HepG2 (cell line): Measurements from ENCODE around the gene ECHS1. TPM values are rescaled to one million over a fixed set of nuclear protein-coding genes. Genes with fewer than 3 reads are reported as not detected.

Experiments used
- ATM ChIP-seq: fragments of 450-650 bp; IDR thresholded peaks from 2 replicates; pipeline ENCODE4 v1.7.1; 2017; ENCODE audit warnings: mild to moderate bottlenecking, borderline replicate concordance
- HIC2 ChIP-seq: sonication (generic); formaldehyde crosslinking; IDR thresholded peaks from 2 replicates; pipeline ENCODE4 v1.9.0; 2022; ENCODE audit warnings: low read depth, missing genetic modification reagents
- IKZF1 ChIP-seq: fragments of 450-650 bp; IDR thresholded peaks from 2 replicates; pipeline ENCODE4 v1.7.1; 2016
- JUN ChIP-seq: sonication (generic); formaldehyde crosslinking; IDR thresholded peaks from 2 replicates; pipeline ENCODE4 v1.4.0; 2020; ENCODE audit warnings: mild to moderate bottlenecking, missing genetic modification reagents
- KDM5A ChIP-seq: fragments of 200-600 bp; sonication (generic); IDR thresholded peaks from 2 replicates; pipeline ENCODE4 v1.7.0; 2018; ENCODE audit warnings: antibody characterized with exemption, mild to moderate bottlenecking, low read length, borderline replicate concordance
- KMT2A ChIP-seq: sonication (generic); formaldehyde crosslinking; IDR thresholded peaks from 2 replicates; pipeline ENCODE4 v1.4.0; 2020; ENCODE audit warnings: missing genetic modification reagents
- PPARG ChIP-seq: conservative IDR thresholded peaks from 2 replicates; pipeline ENCODE4 v1.6.1; 2016; ENCODE audit warnings: missing biosample characterization, missing genetic modification reagents
- PRMT3 ChIP-seq: sonication (generic); formaldehyde crosslinking; IDR thresholded peaks from 2 replicates; pipeline ENCODE4 v1.8.1; 2022; ENCODE audit warnings: low read depth, mild to moderate bottlenecking, moderate library complexity, missing genetic modification reagents, borderline replicate concordance
- RFX5 ChIP-seq: IDR thresholded peaks from 2 replicates; pipeline ENCODE4 v1.6.1; 2011; ENCODE audit warnings: low read depth, low read length, improper control_type of control experiment
- SATB2 ChIP-seq: sonication (generic); formaldehyde crosslinking; IDR thresholded peaks from 2 replicates; pipeline ENCODE4 v1.5.0; 2020; ENCODE audit warnings: missing genetic modification reagents
- SRY ChIP-seq: sonication (generic); formaldehyde crosslinking; IDR thresholded peaks from 2 replicates; pipeline ENCODE4 v1.8.0; 2022; ENCODE audit warnings: mild to moderate bottlenecking, missing genetic modification reagents
- SUZ12 ChIP-seq: fragments of 150-350 bp; IDR thresholded peaks from 2 replicates; pipeline ENCODE4 v1.6.1; 2014; ENCODE audit warnings: low read depth, low read length
- TSC22D2 ChIP-seq: sonication (generic); formaldehyde crosslinking; IDR thresholded peaks from 2 replicates; pipeline ENCODE4 v1.5.1; 2020; ENCODE audit warnings: missing genetic modification reagents, mild to moderate bottlenecking, borderline replicate concordance
- ZBTB14 ChIP-seq: sonication (generic); formaldehyde crosslinking; IDR thresholded peaks from 2 replicates; pipeline ENCODE4 v1.4.0; 2020; ENCODE audit warnings: missing genetic modification reagents
- ZFP62 ChIP-seq: sonication (generic); formaldehyde crosslinking; IDR thresholded peaks from 2 replicates; pipeline ENCODE4 v1.4.0; 2020; ENCODE audit warnings: missing genetic modification reagents
- ZFX ChIP-seq: sonication (generic); formaldehyde crosslinking; IDR thresholded peaks from 2 replicates; pipeline ENCODE4 v1.4.0; 2020; ENCODE audit warnings: mild to moderate bottlenecking, low read depth, missing genetic modification reagents, moderate library complexity
- ZNF18 ChIP-seq: sonication (generic); formaldehyde crosslinking; IDR thresholded peaks from 2 replicates; pipeline ENCODE4 v1.8.0; 2022; ENCODE audit warnings: mild to moderate bottlenecking, missing genetic modification reagents; ENCODE audit not compliant: insufficient replicate concordance
- ZNF282 ChIP-seq: fragments of 450-650 bp; IDR thresholded peaks from 2 replicates; pipeline ENCODE4 v1.6.1; 2018; ENCODE audit not compliant: partially characterized antibody
- ZNF354B ChIP-seq: sonication (generic); formaldehyde crosslinking; IDR thresholded peaks from 2 replicates; pipeline ENCODE4 v1.8.0; 2022; ENCODE audit warnings: mild to moderate bottlenecking, missing genetic modification reagents
- ZNF746 ChIP-seq: sonication (generic); formaldehyde crosslinking; IDR thresholded peaks from 2 replicates; pipeline ENCODE4 v1.8.0; 2022; ENCODE audit warnings: mild to moderate bottlenecking, missing genetic modification reagents
- ZNF800 ChIP-seq: sonication (generic); formaldehyde crosslinking; IDR thresholded peaks from 2 replicates; pipeline ENCODE4 v1.4.0; 2020; ENCODE audit warnings: missing genetic modification reagents
- polyA plus RNA-seq, 8 experiments: library from polyadenylated mRNA; depleted of rRNA in 3 of 8; stranded (reverse) in 7 of 8; unstranded in 1 of 8; fragments of >200 nt; fragmentation: Illumina TruSeq in 4 of 8; extraction: Trizol in 4 of 8; gene quantifications; 2 replicates each; pipeline versions ENCODE4 v1.2.1 to v1.2.3, GENCODE V29; 2011 to 2016; ENCODE audit warnings: low read depth in 4 of 8, missing spikeins in 1 of 8, mixed read lengths in 1 of 8; ENCODE audit not compliant: insufficient read depth in 1 of 8
- total RNA-seq, 5 experiments: library from RNA; depleted of rRNA; stranded (reverse); fragments of >200 nt; fragmentation: Illumina TruSeq; extraction: Trizol; gene quantifications; 2 replicates each; pipeline ENCODE4 v1.2.3, GENCODE V29; 2016; ENCODE audit warnings: low read depth in 1 of 5
- TF ChIP-seq, protein P1 (sequence below): IDR thresholded peaks from 2 replicates; pipeline ENCODE4 v1.6.1; 2012; ENCODE audit warnings: low read length, improper control_type of control experiment

ECHS1 gene
- total and polyA plus RNA-seq, 2 of the 13 experiments (the other 11 are each of a cell fraction or from before 2014, with no cell fraction given) = 32.7 to 195 TPM

DNA sequence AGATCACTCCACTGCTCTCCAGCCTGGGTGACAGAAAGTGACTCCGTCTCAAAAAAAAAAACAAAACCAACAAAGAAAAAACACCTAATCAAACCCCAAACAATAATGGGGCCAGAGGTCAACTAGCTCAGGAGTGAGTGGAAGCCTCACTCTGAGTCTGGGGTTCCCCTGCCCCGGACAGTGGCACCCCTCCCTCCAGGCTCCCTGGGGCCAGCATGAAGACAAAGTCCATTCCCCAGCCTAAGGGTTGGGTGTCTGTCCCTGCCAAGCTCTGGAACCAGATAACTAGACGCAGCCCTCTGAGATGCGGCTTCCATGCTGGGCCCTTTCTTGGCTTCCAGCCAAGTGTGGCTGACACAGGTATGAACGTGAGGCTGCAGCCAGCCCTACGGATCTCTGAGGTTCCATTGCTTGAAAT lies 13.6 kb downstream of the ECHS1 start (continued):
- TF ChIP-seq, protein P1, sequence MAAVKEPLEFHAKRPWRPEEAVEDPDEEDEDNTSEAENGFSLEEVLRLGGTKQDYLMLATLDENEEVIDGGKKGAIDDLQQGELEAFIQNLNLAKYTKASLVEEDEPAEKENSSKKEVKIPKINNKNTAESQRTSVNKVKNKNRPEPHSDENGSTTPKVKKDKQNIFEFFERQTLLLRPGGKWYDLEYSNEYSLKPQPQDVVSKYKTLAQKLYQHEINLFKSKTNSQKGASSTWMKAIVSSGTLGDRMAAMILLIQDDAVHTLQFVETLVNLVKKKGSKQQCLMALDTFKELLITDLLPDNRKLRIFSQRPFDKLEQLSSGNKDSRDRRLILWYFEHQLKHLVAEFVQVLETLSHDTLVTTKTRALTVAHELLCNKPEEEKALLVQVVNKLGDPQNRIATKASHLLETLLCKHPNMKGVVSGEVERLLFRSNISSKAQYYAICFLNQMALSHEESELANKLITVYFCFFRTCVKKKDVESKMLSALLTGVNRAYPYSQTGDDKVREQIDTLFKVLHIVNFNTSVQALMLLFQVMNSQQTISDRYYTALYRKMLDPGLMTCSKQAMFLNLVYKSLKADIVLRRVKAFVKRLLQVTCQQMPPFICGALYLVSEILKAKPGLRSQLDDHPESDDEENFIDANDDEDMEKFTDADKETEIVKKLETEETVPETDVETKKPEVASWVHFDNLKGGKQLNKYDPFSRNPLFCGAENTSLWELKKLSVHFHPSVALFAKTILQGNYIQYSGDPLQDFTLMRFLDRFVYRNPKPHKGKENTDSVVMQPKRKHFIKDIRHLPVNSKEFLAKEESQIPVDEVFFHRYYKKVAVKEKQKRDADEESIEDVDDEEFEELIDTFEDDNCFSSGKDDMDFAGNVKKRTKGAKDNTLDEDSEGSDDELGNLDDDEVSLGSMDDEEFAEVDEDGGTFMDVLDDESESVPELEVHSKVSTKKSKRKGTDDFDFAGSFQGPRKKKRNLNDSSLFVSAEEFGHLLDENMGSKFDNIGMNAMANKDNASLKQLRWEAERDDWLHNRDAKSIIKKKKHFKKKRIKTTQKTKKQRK = no peak
- TF ChIP-seq SATB2 (CRISPR knock-in tag) (no peak), SRY (CRISPR knock-in tag) (no peak), SUZ12 (no peak), KMT2A (no peak), ZNF354B (CRISPR knock-in tag) (no peak), ZFX (no peak; the same call in 1 of the 2 replicates), ZBTB14 (CRISPR knock-in tag) (no peak), PPARG (CRISPR knock-in tag) (peak; percentile 71), RFX5 (no peak), IKZF1 (no peak), ATM (no peak), JUN (no peak), KDM5A (no peak), HIC2 (CRISPR knock-in tag) (no peak), ZNF282 (no peak), ZNF18 (CRISPR knock-in tag) (no peak), PRMT3 (CRISPR knock-in tag) (no peak), ZNF800 (CRISPR knock-in tag) (no peak; the same call in 1 of the 2 replicates), ZNF746 (CRISPR knock-in tag) (peak; percentile 38; the same call in 1 of the 2 replicates), TSC22D2 (CRISPR knock-in tag) (peak; percentile 10; the same call in 1 of the 2 replicates), ZFP62 (no peak)
